H1 (cell line): ENCODE results near the gene PTPN2. TPM values are rescaled to one million over a fixed set of nuclear protein-coding genes. Genes with fewer than 3 reads are reported as not detected.

Source experiments
- BCL11A ChIP-seq, 2 experiments: IDR thresholded peaks; one replicate each; pipeline ENCODE4 v1.6.1; 2011; ENCODE audit warnings: low read depth in 2 of 2, low read length in 2 of 2, mild to moderate bottlenecking in 2 of 2
- CHD7 ChIP-seq: fragments of 300-600 bp; sonication (generic); IDR thresholded peaks from 2 replicates; pipeline ENCODE4 v1.7.1; 2012; ENCODE audit warnings: low read length, moderate library complexity, mild to moderate bottlenecking, inconsistent platforms; ENCODE audit not compliant: insufficient replicate concordance
- MAFK ChIP-seq: IDR thresholded peaks from 2 replicates; pipeline ENCODE4 v1.6.1; 2012; ENCODE audit warnings: low read depth, mild to moderate bottlenecking, improper control_type of control experiment, low read length
- USF2 ChIP-seq: IDR thresholded peaks from 2 replicates; pipeline ENCODE4 v1.6.1; 2011; ENCODE audit warnings: low read length, improper control_type of control experiment
- polyA plus RNA-seq, 7 experiments: library from polyadenylated mRNA; depleted of rRNA in 3 of 7; stranded (reverse) in 5 of 7; unstranded in 2 of 7; fragments of >200 nt in 5 of 7; fragments of 200-250 nt in 2 of 7; gene quantifications; 1 replicate in 5 of 7; 2 replicates in 1 of 7; 4 replicates in 1 of 7; pipeline versions ENCODE4 v1.2.1 to v1.2.3, GENCODE V29; 2011 to 2013; ENCODE audit warnings: missing spikeins in 2 of 7, mixed read lengths in 2 of 7
- total RNA-seq: library from RNA; stranded (reverse); fragmentation: NEBNext Ultra II Directional; extraction: Animal tissue kit (Norgen Biotek cat#: 25700); gene quantifications from 2 replicates; pipeline ENCODE4 v1.2.1, GENCODE V29; 2021

Gene PTPN2
- total and polyA plus RNA-seq, 2 of the 8 experiments (the other 6 are each of a cell fraction or from before 2014, with no cell fraction given), result 16.4 to 54.0 TPM

- no peak for TF ChIP-seq CHD7
- TF ChIP-seq MAFK, result no peak
- no peak for TF ChIP-seq USF2
- TF ChIP-seq BCL11A (IDR thresholded peaks at IDR 0.05; ENCODE audit: low read depth in 2 of 2, low read length in 2 of 2), result no peak
Measured at GRCh38 chr18:12742453-12742852, 141.6 kb downstream of the PTPN2 start (continued).
